NB4 (cell line): ENCODE results near the gene PRR19.

Experiments
- CTCF ChIP-seq: IDR thresholded peaks from one replicate; pipeline ENCODE4 v1.5.1; 2012; ENCODE audit warnings: low read depth, low read length
- MAX ChIP-seq: IDR thresholded peaks from 2 replicates; pipeline ENCODE4 v1.6.1; 2011; ENCODE audit warnings: low read depth, low read length
- MYC ChIP-seq: IDR thresholded peaks from 2 replicates; pipeline ENCODE4 v1.6.1; 2011; ENCODE audit warnings: low read depth, low read length
- POLR2A ChIP-seq: IDR thresholded peaks from 2 replicates; pipeline ENCODE4 v1.6.1; 2011; ENCODE audit warnings: mild to moderate bottlenecking; ENCODE audit not compliant: insufficient read length; ENCODE audit errors: extremely low read depth

- no peak for TF ChIP-seq CTCF
- TF ChIP-seq MYC: no peak
- no peak for TF ChIP-seq POLR2A
- TF ChIP-seq MAX: no peak
Measured at GRCh38 chr19:42356686-42357085, 54.8 kb downstream of the PRR19 start.
